Astrocyte (in vitro differentiated cells and primary cell): ENCODE measurements around the gene C1orf174. TPM values are rescaled to one million over a fixed set of nuclear protein-coding genes. Genes with fewer than 3 reads are reported as not detected.

Experiments used
- DNase-seq: peaks from one replicate; pipeline ENCODE4 v3.0.0-alpha.2; 2010; ENCODE audit warnings: low read depth
- FAIRE-seq: peaks from 2 replicates; lab custom pipeline; 2011; peaks lifted over from hg19 to GRCh38; lab: Jason Lieb, UNC
- H2AFZ ChIP-seq: 2 replicates; pipeline ENCODE4 v1.6.0; 2012; ENCODE audit warnings: low read depth, low read length, inconsistent platforms
- H3K27ac ChIP-seq: 2 replicates; pipeline ENCODE4 v1.5.1; 2011; ENCODE audit warnings: low read depth, low read length, inconsistent platforms
- H3K27me3 ChIP-seq: 2 replicates; pipeline ENCODE4 v1.6.0; 2011; ENCODE audit warnings: low read length, inconsistent platforms; ENCODE audit not compliant: insufficient read depth
- H3K36me3 ChIP-seq: 2 replicates; pipeline ENCODE4 v1.5.1; 2011; ENCODE audit warnings: low read length, inconsistent platforms; ENCODE audit not compliant: insufficient read depth
- H3K4me1 ChIP-seq: 2 replicates; pipeline ENCODE4 v1.5.1; 2011; ENCODE audit warnings: low read length, inconsistent platforms; ENCODE audit not compliant: insufficient read depth
- H3K4me2 ChIP-seq: 2 replicates; pipeline ENCODE4 v1.6.0; 2012; ENCODE audit warnings: low read length, inconsistent platforms
- H3K4me3 ChIP-seq: 2 replicates; pipeline ENCODE4 v1.5.1; 2011; ENCODE audit warnings: low read depth, mild to moderate bottlenecking, low read length, inconsistent platforms; ENCODE audit not compliant: insufficient read depth
- H3K79me2 ChIP-seq: 2 replicates; pipeline ENCODE4 v1.6.0; 2012; ENCODE audit warnings: mild to moderate bottlenecking, low read length, inconsistent platforms; ENCODE audit not compliant: insufficient read depth
- H3K9ac ChIP-seq: 2 replicates; pipeline ENCODE4 v1.6.0; 2012; ENCODE audit warnings: mild to moderate bottlenecking, low read length, inconsistent platforms
- H3K9me3 ChIP-seq: 2 replicates; pipeline ENCODE4 v1.5.1; 2012; ENCODE audit warnings: low read depth, mild to moderate bottlenecking, low read length, inconsistent platforms; ENCODE audit not compliant: insufficient read depth
- H4K20me1 ChIP-seq: 2 replicates; pipeline ENCODE4 v1.6.0; 2012; ENCODE audit warnings: low read length, inconsistent platforms; ENCODE audit not compliant: insufficient read depth
- H3K27ac Mint-ChIP-seq: one replicate; pipeline ENCODE4 v1.8.0; 2021; ENCODE audit warnings: mild to moderate bottlenecking, mixed read lengths; ENCODE audit not compliant: unreplicated experiment
- H3K27me3 Mint-ChIP-seq: one replicate; pipeline ENCODE4 v1.8.0; 2021; ENCODE audit warnings: low read depth, mixed read lengths; ENCODE audit not compliant: unreplicated experiment
- H3K36me3 Mint-ChIP-seq: one replicate; pipeline ENCODE4 v1.8.0; 2021; ENCODE audit warnings: low read depth, mixed read lengths; ENCODE audit not compliant: unreplicated experiment
- H3K4me1 Mint-ChIP-seq: one replicate; pipeline ENCODE4 v1.8.0; 2021; ENCODE audit warnings: low read depth, mixed read lengths; ENCODE audit not compliant: unreplicated experiment
- H3K4me3 Mint-ChIP-seq: one replicate; pipeline ENCODE4 v1.8.0; 2021; ENCODE audit warnings: mild to moderate bottlenecking, moderate library complexity, mixed read lengths; ENCODE audit not compliant: unreplicated experiment
- H3K9me3 Mint-ChIP-seq: one replicate; pipeline ENCODE4 v1.8.0; 2021; ENCODE audit warnings: mild to moderate bottlenecking, mixed read lengths; ENCODE audit not compliant: unreplicated experiment
- EZH2 ChIP-seq: IDR thresholded peaks from 2 replicates; pipeline ENCODE4 v1.6.1; 2012; ENCODE audit warnings: mild to moderate bottlenecking, low read length, inconsistent platforms; ENCODE audit not compliant: insufficient read depth
- total RNA-seq: library from RNA; stranded (reverse); gene quantifications from 2 replicates; pipeline ENCODE4 v1.2.1, GENCODE V29; 2021
- TF ChIP-seq, protein P1 (sequence below): IDR thresholded peaks from 2 replicates; pipeline ENCODE4 v1.5.1; 2011; ENCODE audit warnings: low read depth, mild to moderate bottlenecking, inconsistent platforms, low read length, moderate library complexity; ENCODE audit not compliant: insufficient read depth

C1orf174 gene
- total RNA-seq, 1 donor from 2014 or later, result 26.1 TPM

DNA sequence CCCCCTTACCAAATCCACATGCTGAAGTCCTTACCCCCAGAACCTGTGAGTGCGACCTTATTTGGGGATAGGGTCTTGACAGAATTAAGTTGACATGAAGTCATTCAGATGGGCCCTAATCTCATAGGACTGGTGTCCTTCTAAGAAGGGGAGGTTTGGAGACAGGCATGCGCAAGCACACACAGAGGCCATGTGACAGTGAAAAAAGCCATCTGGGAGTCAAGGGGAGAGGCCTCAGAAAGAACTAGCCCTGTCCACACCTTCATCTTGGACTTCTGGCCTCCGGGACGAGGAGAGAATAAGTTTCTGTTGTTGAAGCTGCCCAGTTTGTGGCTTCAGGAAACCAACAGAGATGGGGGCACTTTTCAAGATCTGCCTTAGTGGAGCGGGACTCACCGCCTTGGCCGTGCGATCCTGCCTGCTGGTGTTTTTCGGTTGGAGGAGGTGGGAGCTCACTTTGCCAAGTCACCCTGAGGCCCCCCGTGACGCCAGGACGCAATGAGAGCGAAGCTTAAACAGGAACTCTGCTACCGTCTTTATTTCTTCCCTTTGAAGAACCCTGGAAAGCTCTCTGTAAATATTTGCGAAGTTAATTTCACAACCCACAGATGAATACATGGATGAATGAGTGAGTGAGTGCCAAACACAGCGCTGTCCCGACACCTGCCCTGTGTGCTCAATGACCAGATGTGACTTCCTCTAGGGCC, 42.5 kb upstream of the C1orf174 start:
- H3K36me3 Mint-ChIP-seq, result no peaks in the 10 kb centered on the region
- Histone ChIP-seq H3K4me2 (no peak overlapping the region), H3K36me3 (no peaks in the 10 kb centered on the region), H3K9me3 (peaks cover 11% of the 10 kb centered on the region), H3K27me3 (no peaks in the 10 kb centered on the region), H2AFZ (no peak overlapping the region), H3K4me3 (no peak overlapping the region), H3K79me2 (no peaks in the 10 kb centered on the region), H3K4me1 (no peaks in the 10 kb centered on the region), H3K27ac (no peak overlapping the region), H3K9ac (no peak overlapping the region), H4K20me1 (no peaks in the 10 kb centered on the region)
- H3K27me3 Mint-ChIP-seq, result peaks cover 11% of the 10 kb centered on the region
- DNase-seq, result no peak
- TF ChIP-seq, protein P1, sequence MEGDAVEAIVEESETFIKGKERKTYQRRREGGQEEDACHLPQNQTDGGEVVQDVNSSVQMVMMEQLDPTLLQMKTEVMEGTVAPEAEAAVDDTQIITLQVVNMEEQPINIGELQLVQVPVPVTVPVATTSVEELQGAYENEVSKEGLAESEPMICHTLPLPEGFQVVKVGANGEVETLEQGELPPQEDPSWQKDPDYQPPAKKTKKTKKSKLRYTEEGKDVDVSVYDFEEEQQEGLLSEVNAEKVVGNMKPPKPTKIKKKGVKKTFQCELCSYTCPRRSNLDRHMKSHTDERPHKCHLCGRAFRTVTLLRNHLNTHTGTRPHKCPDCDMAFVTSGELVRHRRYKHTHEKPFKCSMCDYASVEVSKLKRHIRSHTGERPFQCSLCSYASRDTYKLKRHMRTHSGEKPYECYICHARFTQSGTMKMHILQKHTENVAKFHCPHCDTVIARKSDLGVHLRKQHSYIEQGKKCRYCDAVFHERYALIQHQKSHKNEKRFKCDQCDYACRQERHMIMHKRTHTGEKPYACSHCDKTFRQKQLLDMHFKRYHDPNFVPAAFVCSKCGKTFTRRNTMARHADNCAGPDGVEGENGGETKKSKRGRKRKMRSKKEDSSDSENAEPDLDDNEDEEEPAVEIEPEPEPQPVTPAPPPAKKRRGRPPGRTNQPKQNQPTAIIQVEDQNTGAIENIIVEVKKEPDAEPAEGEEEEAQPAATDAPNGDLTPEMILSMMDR, result no peak
- TF ChIP-seq EZH2, result no peak
- H3K27ac Mint-ChIP-seq, result no peak overlapping the region
- H3K4me1 Mint-ChIP-seq, result no peaks in the 10 kb centered on the region
- no peak overlapping the region for H3K4me3 Mint-ChIP-seq
- FAIRE-seq, result no peak
- H3K9me3 Mint-ChIP-seq, result peaks cover 20% of the 10 kb centered on the region

DNA sequence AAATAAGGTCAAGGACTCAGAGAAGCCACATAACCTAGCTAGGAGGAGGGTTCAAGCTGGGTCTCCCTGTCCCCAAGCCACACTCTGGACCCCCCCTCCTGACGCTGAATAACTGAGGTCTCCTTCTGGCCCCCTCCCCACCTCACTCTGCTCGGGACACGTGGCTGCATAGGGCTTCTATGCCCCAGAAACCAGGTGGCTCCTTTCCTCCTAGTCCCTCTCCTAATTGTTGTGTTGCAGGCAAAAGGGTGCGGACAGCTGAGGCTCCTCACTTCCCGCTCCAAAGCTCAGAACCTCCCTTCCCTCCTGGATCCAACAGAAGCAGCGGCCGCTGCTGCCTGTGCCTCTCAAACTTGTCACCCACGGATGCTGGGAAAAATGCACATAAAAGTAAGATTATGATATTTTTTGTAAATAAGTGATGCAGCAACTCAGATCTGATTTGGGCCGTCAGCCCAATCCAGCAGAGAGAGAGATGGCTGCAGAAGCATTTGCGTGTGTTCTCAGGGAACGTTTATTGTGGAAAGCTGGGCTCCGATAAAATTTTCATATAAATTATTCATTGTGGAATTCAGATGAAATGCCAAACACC, 40.8 kb upstream of the C1orf174 start:
- Histone ChIP-seq H3K27me3 (no peaks in the 10 kb centered on the region), H4K20me1 (no peaks in the 10 kb centered on the region), H3K4me1 (no peaks in the 10 kb centered on the region), H3K27ac (no peak overlapping the region), H3K4me2 (no peak overlapping the region), H3K9ac (no peak overlapping the region), H3K36me3 (no peaks in the 10 kb centered on the region), H3K9me3 (peaks cover 5% of the 10 kb centered on the region), H3K4me3 (no peak overlapping the region), H3K79me2 (no peaks in the 10 kb centered on the region), H2AFZ (no peak overlapping the region)
- no peak for DNase-seq
- peaks cover 11% of the 10 kb centered on the region for H3K27me3 Mint-ChIP-seq
- peaks cover 24% of the 10 kb centered on the region for H3K9me3 Mint-ChIP-seq
- H3K36me3 Mint-ChIP-seq, result no peaks in the 10 kb centered on the region
- H3K4me3 Mint-ChIP-seq, result no peak overlapping the region
- no peak overlapping the region for H3K27ac Mint-ChIP-seq
- TF ChIP-seq EZH2, result no peak
- TF ChIP-seq, protein P1, result no peak
- no peak for FAIRE-seq
- no peaks in the 10 kb centered on the region for H3K4me1 Mint-ChIP-seq
